ENCODE data around the gene SCRT2.

- TF ChIP-seq CTCF (IDR thresholded peaks at IDR 0.05; ENCODE audit: low read length) (no peak), EZH2 (IDR thresholded peaks at IDR 0.05; ENCODE audit: borderline replicate concordance, low read length) (no peak)
Observed at GRCh38 chr20:634148-634925, 41.3 kb downstream of the SCRT2 start.

Measured in OCI-LY1 (cell line).